HEK293 (cell line): ENCODE measurements around the gene MSI1.

ENCODE experiments used
- IKZF3 ChIP-seq: fragments of 450-650 bp; IDR thresholded peaks from 2 replicates; pipeline ENCODE4 v1.5.0; 2018; ENCODE audit warnings: missing biosample characterization, mild to moderate bottlenecking, missing genetic modification characterization, moderate library complexity
- OSR2 ChIP-seq: fragments of 450-650 bp; formaldehyde crosslinking; IDR thresholded peaks from 2 replicates; pipeline ENCODE4 v1.5.1; 2016; ENCODE audit warnings: missing biosample characterization, missing genetic modification characterization
- REPIN1 ChIP-seq: fragments of 450-650 bp; formaldehyde crosslinking; IDR thresholded peaks from 2 replicates; pipeline ENCODE4 v1.5.1; 2017; ENCODE audit warnings: missing biosample characterization, missing genetic modification characterization, low read depth
- SCRT1 ChIP-seq: fragments of 450-650 bp; formaldehyde crosslinking; IDR thresholded peaks from 2 replicates; pipeline ENCODE4 v1.5.1; 2016; ENCODE audit warnings: missing biosample characterization, missing genetic modification characterization, borderline replicate concordance
- ZBTB17 ChIP-seq: fragments of 450-650 bp; formaldehyde crosslinking; IDR thresholded peaks from 2 replicates; pipeline ENCODE4 v1.5.1; 2016; ENCODE audit warnings: missing biosample characterization, missing genetic modification characterization
- ZBTB7A ChIP-seq: fragments of 450-650 bp; formaldehyde crosslinking; IDR thresholded peaks from 2 replicates; pipeline ENCODE4 v1.5.1; 2016; ENCODE audit warnings: low read depth, missing biosample characterization, missing genetic modification characterization
- ZFP69B ChIP-seq: fragments of 450-650 bp; formaldehyde crosslinking; IDR thresholded peaks from 2 replicates; pipeline ENCODE4 v1.5.1; 2016; ENCODE audit warnings: missing biosample characterization, missing genetic modification characterization
- ZNF114 ChIP-seq: fragments of 450-650 bp; formaldehyde crosslinking; IDR thresholded peaks from 2 replicates; pipeline ENCODE4 v1.5.0; 2017; ENCODE audit warnings: missing biosample characterization, missing genetic modification characterization
- ZNF132 ChIP-seq: fragments of 450-650 bp; formaldehyde crosslinking; IDR thresholded peaks from 2 replicates; pipeline ENCODE4 v1.5.1; 2017; ENCODE audit warnings: missing biosample characterization, missing genetic modification characterization, borderline replicate concordance
- ZNF211 ChIP-seq: fragments of 450-650 bp; formaldehyde crosslinking; IDR thresholded peaks from 2 replicates; pipeline ENCODE4 v1.5.1; 2016; ENCODE audit warnings: low read depth, missing biosample characterization, missing genetic modification characterization
- ZNF23 ChIP-seq: fragments of 450-650 bp; formaldehyde crosslinking; IDR thresholded peaks from 2 replicates; pipeline ENCODE4 v1.5.1; 2016; ENCODE audit warnings: missing biosample characterization, missing genetic modification characterization, borderline replicate concordance
- ZNF24 ChIP-seq: fragments of 450-650 bp; formaldehyde crosslinking; IDR thresholded peaks from 2 replicates; pipeline ENCODE4 v1.5.1; 2016; ENCODE audit warnings: missing biosample characterization, missing genetic modification characterization
- ZNF274 ChIP-seq, 2 experiments: fragments of 200-500 bp in 1 of 2; fragments of 450-650 bp in 1 of 2; sonication (Bioruptor generic) in 1 of 2; formaldehyde crosslinking in 1 of 2; IDR thresholded peaks; 2 replicates each; pipeline versions ENCODE4 v1.5.1 to v1.6.1; 2014 to 2016; ENCODE audit warnings: borderline replicate concordance in 1 of 2, inconsistent platforms in 1 of 2, low read length in 1 of 2, missing biosample characterization in 1 of 2, missing genetic modification characterization in 1 of 2
- ZNF335 ChIP-seq: fragments of 450-650 bp; formaldehyde crosslinking; conservative IDR thresholded peaks from 2 replicates; pipeline ENCODE4 v1.5.1; 2016; ENCODE audit warnings: missing biosample characterization, missing genetic modification characterization
- ZNF501 ChIP-seq: fragments of 450-650 bp; formaldehyde crosslinking; IDR thresholded peaks from 2 replicates; pipeline ENCODE4 v1.5.1; 2016; ENCODE audit warnings: missing biosample characterization, missing genetic modification characterization
- ZNF530 ChIP-seq: fragments of 450-650 bp; formaldehyde crosslinking; IDR thresholded peaks from 2 replicates; pipeline ENCODE4 v1.5.1; 2016; ENCODE audit warnings: low read depth, missing biosample characterization, missing genetic modification characterization
- ZNF548 ChIP-seq: fragments of 450-650 bp; formaldehyde crosslinking; IDR thresholded peaks from 2 replicates; pipeline ENCODE4 v1.5.1; 2016; ENCODE audit warnings: missing biosample characterization, missing genetic modification characterization
- ZNF558 ChIP-seq: fragments of 450-650 bp; formaldehyde crosslinking; IDR thresholded peaks from 2 replicates; pipeline ENCODE4 v1.5.1; 2016; ENCODE audit warnings: missing biosample characterization, missing genetic modification characterization
- ZNF560 ChIP-seq: fragments of 450-650 bp; formaldehyde crosslinking; IDR thresholded peaks from 2 replicates; pipeline ENCODE4 v1.5.1; 2017; ENCODE audit warnings: missing biosample characterization, missing genetic modification characterization, borderline replicate concordance
- ZNF792 ChIP-seq: fragments of 450-650 bp; formaldehyde crosslinking; IDR thresholded peaks from 2 replicates; pipeline ENCODE4 v1.5.1; 2016; ENCODE audit warnings: missing biosample characterization, missing genetic modification characterization
- TF ChIP-seq, protein P1 (sequence below): fragments of 450-650 bp; formaldehyde crosslinking; IDR thresholded peaks from 2 replicates; pipeline ENCODE4 v1.5.1; 2016; ENCODE audit warnings: missing biosample characterization, missing genetic modification characterization
- TF ChIP-seq, protein P2 (sequence below): fragments of 450-650 bp; formaldehyde crosslinking; IDR thresholded peaks from 2 replicates; pipeline ENCODE4 v1.5.1; 2016; ENCODE audit warnings: missing biosample characterization, missing genetic modification characterization
- TF ChIP-seq, protein P3 (sequence below): fragments of 450-650 bp; formaldehyde crosslinking; IDR thresholded peaks from 2 replicates; pipeline ENCODE4 v1.5.1; 2016; ENCODE audit warnings: missing biosample characterization, missing genetic modification characterization, borderline replicate concordance
- TF ChIP-seq, protein P4 (sequence below): fragments of 450-650 bp; formaldehyde crosslinking; IDR thresholded peaks from 2 replicates; pipeline ENCODE4 v1.5.1; 2016; ENCODE audit warnings: missing biosample characterization, missing genetic modification characterization
- TF ChIP-seq, protein P5 (sequence below): fragments of 450-650 bp; formaldehyde crosslinking; IDR thresholded peaks from 2 replicates; pipeline ENCODE4 v1.5.1; 2016; ENCODE audit warnings: missing biosample characterization, missing genetic modification characterization, low read depth
- TF ChIP-seq, protein P6 (sequence below): fragments of 450-650 bp; formaldehyde crosslinking; IDR thresholded peaks from 2 replicates; pipeline ENCODE4 v1.5.1; 2016; ENCODE audit warnings: missing biosample characterization, missing genetic modification characterization

The MSI1 gene

DNA sequence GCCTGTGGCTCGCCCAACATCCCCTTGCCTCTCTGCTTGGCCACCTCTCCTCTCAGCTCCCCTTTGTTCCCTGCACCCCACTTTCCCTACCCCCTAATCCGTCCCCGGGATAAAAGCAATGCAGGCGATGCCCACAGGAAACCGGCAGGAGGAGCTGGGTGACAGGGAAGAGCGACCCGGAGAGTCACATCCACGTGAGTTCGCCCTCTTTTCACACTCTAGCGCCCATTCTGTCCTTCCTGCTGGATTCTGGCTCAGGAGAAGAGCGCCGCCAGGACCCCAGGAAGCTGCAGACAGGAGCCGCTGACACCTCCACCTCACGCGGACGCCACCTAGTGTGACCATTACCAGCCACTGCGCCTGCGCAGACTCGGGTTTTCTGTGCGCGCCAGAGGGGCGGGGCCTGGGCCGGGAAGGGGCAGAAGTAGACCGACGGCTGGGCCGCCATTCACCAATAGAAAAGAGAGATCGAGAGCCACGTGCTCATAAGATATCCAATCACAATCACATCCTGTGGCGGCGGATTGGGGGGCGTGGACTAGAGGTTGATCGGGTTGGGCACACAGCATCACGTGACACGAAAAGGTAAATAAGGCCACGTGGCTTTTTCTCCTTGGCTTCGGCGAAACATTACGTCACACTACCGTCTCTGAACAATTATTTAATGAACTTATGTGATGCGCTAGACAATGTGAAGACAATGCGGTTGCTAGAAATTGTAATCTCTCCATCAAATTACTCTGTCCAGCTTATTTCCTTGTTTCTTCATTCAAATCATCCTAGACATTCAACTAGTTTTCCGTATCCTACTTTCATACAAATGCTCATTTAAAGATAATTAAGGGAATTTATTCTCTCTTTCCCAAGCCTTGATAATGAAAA, 51.5 kb downstream of the MSI1 start (continued):
- TF ChIP-seq, protein P1, sequence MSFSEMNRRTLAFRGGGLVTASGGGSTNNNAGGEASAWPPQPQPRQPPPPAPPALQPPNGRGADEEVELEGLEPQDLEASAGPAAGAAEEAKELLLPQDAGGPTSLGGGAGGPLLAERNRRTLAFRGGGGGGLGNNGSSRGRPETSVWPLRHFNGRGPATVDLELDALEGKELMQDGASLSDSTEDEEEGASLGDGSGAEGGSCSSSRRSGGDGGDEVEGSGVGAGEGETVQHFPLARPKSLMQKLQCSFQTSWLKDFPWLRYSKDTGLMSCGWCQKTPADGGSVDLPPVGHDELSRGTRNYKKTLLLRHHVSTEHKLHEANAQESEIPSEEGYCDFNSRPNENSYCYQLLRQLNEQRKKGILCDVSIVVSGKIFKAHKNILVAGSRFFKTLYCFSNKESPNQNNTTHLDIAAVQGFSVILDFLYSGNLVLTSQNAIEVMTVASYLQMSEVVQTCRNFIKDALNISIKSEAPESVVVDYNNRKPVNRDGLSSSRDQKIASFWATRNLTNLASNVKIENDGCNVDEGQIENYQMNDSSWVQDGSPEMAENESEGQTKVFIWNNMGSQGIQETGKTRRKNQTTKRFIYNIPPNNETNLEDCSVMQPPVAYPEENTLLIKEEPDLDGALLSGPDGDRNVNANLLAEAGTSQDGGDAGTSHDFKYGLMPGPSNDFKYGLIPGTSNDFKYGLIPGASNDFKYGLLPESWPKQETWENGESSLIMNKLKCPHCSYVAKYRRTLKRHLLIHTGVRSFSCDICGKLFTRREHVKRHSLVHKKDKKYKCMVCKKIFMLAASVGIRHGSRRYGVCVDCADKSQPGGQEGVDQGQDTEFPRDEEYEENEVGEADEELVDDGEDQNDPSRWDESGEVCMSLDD (tag by site-specific recombination): peak; percentile 95
- TF ChIP-seq ZNF548 (tag by site-specific recombination) (no peak), ZNF274 (IDR thresholded peaks at IDR 0.05; ENCODE audit: low read length) (no peak), ZNF274 (tag by site-specific recombination; IDR thresholded peaks at IDR 0.05; ENCODE audit: borderline replicate concordance) (no peak), ZNF114 (tag by site-specific recombination) (no peak), ZNF530 (peak; percentile 95; the same call in 1 of the 2 replicates), ZNF132 (no peak), ZFP69B (tag by site-specific recombination) (0 out of 2 replicates have a peak, but pooled peaks have one; percentile 14), ZBTB17 (tag by site-specific recombination) (peak; percentile 63), ZNF335 (tag by site-specific recombination) (peak; percentile 73), ZNF23 (no peak), SCRT1 (tag by site-specific recombination) (no peak), REPIN1 (tag by site-specific recombination) (0 out of 2 replicates have a peak, but pooled peaks have one; percentile 34), ZNF558 (tag by site-specific recombination) (no peak), ZNF560 (tag by site-specific recombination) (no peak), ZNF211 (tag by site-specific recombination) (no peak), ZBTB7A (tag by site-specific recombination) (no peak), IKZF3 (tag by site-specific recombination) (peak; percentile 84), ZNF501 (tag by site-specific recombination) (peak; percentile 35), ZNF792 (tag by site-specific recombination) (no peak), OSR2 (tag by site-specific recombination) (peak; percentile 61), ZNF24 (peak; percentile 51; the same call in 1 of the 2 replicates)
- TF ChIP-seq, protein P2, sequence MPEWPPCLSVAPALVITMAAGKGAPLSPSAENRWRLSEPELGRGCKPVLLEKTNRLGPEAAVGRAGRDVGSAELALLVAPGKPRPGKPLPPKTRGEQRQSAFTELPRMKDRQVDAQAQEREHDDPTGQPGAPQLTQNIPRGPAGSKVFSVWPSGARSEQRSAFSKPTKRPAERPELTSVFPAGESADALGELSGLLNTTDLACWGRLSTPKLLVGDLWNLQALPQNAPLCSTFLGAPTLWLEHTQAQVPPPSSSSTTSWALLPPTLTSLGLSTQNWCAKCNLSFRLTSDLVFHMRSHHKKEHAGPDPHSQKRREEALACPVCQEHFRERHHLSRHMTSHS (tag by site-specific recombination): no peak
- TF ChIP-seq, protein P3, sequence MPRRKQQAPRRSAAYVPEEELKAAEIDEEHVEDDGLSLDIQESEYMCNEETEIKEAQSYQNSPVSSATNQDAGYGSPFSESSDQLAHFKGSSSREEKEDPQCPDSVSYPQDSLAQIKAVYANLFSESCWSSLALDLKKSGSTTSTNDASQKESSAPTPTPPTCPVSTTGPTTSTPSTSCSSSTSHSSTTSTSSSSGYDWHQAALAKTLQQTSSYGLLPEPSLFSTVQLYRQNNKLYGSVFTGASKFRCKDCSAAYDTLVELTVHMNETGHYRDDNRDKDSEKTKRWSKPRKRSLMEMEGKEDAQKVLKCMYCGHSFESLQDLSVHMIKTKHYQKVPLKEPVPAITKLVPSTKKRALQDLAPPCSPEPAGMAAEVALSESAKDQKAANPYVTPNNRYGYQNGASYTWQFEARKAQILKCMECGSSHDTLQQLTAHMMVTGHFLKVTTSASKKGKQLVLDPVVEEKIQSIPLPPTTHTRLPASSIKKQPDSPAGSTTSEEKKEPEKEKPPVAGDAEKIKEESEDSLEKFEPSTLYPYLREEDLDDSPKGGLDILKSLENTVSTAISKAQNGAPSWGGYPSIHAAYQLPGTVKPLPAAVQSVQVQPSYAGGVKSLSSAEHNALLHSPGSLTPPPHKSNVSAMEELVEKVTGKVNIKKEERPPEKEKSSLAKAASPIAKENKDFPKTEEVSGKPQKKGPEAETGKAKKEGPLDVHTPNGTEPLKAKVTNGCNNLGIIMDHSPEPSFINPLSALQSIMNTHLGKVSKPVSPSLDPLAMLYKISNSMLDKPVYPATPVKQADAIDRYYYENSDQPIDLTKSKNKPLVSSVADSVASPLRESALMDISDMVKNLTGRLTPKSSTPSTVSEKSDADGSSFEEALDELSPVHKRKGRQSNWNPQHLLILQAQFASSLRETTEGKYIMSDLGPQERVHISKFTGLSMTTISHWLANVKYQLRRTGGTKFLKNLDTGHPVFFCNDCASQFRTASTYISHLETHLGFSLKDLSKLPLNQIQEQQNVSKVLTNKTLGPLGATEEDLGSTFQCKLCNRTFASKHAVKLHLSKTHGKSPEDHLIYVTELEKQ: 0 out of 2 replicates have a peak, but pooled peaks have one; percentile 12
- TF ChIP-seq, protein P4, sequence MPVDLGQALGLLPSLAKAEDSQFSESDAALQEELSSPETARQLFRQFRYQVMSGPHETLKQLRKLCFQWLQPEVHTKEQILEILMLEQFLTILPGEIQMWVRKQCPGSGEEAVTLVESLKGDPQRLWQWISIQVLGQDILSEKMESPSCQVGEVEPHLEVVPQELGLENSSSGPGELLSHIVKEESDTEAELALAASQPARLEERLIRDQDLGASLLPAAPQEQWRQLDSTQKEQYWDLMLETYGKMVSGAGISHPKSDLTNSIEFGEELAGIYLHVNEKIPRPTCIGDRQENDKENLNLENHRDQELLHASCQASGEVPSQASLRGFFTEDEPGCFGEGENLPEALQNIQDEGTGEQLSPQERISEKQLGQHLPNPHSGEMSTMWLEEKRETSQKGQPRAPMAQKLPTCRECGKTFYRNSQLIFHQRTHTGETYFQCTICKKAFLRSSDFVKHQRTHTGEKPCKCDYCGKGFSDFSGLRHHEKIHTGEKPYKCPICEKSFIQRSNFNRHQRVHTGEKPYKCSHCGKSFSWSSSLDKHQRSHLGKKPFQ (tag by site-specific recombination): no peak
- TF ChIP-seq, protein P5, sequence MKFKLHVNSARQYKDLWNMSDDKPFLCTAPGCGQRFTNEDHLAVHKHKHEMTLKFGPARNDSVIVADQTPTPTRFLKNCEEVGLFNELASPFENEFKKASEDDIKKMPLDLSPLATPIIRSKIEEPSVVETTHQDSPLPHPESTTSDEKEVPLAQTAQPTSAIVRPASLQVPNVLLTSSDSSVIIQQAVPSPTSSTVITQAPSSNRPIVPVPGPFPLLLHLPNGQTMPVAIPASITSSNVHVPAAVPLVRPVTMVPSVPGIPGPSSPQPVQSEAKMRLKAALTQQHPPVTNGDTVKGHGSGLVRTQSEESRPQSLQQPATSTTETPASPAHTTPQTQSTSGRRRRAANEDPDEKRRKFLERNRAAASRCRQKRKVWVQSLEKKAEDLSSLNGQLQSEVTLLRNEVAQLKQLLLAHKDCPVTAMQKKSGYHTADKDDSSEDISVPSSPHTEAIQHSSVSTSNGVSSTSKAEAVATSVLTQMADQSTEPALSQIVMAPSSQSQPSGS: peak; percentile 99
- TF ChIP-seq, protein P6, sequence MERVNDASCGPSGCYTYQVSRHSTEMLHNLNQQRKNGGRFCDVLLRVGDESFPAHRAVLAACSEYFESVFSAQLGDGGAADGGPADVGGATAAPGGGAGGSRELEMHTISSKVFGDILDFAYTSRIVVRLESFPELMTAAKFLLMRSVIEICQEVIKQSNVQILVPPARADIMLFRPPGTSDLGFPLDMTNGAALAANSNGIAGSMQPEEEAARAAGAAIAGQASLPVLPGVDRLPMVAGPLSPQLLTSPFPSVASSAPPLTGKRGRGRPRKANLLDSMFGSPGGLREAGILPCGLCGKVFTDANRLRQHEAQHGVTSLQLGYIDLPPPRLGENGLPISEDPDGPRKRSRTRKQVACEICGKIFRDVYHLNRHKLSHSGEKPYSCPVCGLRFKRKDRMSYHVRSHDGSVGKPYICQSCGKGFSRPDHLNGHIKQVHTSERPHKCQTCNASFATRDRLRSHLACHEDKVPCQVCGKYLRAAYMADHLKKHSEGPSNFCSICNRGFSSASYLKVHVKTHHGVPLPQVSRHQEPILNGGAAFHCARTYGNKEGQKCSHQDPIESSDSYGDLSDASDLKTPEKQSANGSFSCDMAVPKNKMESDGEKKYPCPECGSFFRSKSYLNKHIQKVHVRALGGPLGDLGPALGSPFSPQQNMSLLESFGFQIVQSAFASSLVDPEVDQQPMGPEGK: peak; percentile 56; the same call in 1 of the 2 replicates
